ENCODE results near the gene PER2. TPM values are rescaled to one million over a fixed set of nuclear protein-coding genes. Genes with fewer than 3 reads are reported as not detected.

Gene PER2
- total and polyA plus RNA-seq, 2 of the 13 experiments (the other 11 are each of a cell fraction or from before 2014, with no cell fraction given): 5.1 to 9.4 TPM

DNA sequence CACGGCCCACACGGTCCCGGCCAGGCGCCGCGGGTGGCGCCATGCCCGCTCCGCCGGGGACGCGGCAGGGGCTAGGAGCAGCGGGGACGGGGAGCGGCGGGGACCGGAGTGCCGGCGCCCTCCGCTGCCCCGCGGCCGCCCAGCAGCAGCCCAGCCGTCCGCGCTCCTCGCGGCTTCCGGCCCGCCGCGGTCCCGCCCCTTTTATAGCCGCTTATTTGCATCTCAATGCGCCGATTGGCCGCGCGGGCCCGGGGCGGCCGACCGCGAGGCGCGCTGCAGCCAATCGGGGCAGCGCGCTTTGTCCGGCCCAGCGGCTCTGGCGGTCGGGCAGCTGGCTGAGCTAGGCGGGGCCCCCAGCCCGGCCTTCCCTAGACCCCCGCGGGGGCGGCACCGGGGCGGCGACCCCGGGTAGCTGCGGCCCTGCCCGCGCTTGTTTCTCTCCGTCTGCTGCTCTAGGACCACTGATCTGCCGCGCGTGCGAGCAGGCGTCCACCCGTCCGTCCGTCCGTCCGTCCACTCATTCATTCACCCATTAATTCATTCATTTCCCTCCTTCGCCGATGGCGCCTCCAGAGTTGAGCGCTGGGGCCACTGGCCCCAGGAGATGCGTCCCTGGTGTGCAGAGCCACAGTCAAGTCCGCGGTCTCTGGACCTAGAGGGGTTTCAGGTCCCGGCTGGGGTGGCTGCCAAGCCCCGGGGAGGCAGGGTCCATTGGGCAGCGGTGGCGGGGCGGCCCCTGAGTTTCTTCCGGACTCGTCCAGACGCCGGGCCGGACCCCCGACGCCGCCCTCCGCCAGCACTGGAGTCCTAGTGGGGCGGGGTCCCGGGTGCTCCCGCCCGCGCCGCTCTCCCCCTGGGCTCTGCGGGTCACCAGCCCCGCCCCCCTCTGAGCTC lies 48.3 kb downstream of the PER2 start, which contains the start of gene HES6 (continued):
- TF ChIP-seq, protein P1, sequence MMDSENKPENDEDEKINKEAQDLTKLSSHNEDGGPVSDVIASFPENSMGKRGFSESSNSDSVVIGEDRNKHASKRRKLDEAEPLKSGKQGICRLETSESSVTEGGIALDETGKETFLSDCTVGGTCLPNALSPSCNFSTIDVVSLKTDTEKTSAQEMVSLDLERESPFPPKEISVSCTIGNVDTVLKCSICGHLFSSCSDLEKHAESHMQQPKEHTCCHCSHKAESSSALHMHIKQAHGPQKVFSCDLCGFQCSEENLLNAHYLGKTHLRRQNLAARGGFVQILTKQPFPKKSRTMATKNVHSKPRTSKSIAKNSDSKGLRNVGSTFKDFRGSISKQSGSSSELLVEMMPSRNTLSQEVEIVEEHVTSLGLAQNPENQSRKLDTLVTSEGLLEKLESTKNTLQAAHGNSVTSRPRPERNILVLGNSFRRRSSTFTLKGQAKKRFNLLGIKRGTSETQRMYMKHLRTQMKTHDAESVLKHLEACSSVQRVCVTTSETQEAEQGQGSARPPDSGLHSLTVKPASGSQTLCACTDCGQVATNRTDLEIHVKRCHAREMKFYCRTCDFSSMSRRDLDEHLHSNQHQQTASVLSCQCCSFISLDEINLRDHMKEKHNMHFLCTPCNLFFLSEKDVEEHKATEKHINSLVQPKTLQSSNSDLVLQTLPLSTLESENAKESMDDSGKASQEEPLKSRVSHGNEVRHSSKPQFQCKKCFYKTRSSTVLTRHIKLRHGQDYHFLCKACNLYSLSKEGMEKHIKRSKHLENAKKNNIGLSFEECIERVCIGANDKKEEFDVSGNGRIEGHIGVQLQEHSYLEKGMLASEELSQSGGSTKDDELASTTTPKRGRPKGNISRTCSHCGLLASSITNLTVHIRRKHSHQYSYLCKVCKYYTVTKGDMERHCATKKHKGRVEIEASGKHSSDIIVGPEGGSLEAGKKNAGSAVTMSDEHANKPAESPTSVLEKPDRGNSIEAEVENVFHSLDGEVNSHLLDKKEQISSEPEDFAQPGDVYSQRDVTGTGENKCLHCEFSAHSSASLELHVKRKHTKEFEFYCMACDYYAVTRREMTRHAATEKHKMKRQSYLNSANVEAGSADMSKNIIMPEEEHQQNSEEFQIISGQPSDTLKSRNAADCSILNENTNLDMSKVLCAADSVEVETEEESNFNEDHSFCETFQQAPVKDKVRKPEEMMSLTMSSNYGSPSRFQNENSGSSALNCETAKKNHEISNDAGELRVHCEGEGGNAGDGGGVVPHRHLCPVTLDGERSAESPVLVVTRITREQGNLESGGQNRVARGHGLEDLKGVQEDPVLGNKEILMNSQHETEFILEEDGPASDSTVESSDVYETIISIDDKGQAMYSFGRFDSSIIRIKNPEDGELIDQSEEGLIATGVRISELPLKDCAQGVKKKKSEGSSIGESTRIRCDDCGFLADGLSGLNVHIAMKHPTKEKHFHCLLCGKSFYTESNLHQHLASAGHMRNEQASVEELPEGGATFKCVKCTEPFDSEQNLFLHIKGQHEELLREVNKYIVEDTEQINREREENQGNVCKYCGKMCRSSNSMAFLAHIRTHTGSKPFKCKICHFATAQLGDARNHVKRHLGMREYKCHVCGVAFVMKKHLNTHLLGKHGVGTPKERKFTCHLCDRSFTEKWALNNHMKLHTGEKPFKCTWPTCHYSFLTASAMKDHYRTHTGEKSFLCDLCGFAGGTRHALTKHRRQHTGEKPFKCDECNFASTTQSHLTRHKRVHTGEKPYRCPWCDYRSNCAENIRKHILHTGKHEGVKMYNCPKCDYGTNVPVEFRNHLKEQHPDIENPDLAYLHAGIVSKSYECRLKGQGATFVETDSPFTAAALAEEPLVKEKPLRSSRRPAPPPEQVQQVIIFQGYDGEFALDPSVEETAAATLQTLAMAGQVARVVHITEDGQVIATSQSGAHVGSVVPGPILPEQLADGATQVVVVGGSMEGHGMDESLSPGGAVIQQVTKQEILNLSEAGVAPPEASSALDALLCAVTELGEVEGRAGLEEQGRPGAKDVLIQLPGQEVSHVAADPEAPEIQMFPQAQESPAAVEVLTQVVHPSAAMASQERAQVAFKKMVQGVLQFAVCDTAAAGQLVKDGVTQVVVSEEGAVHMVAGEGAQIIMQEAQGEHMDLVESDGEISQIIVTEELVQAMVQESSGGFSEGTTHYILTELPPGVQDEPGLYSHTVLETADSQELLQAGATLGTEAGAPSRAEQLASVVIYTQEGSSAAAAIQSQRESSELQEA (CRISPR knock-in tag; IDR thresholded peaks at IDR 0.05; ENCODE audit: not compliant biosample characterization): no peak
- TF ChIP-seq MIER2 (CRISPR knock-in tag; IDR thresholded peaks at IDR 0.05) (no peak), ETV5 (CRISPR knock-in tag; IDR thresholded peaks at IDR 0.05; ENCODE audit: borderline replicate concordance) (peak; percentile 84), SMAD3 (CRISPR knock-in tag; IDR thresholded peaks at IDR 0.05) (no peak), ZNF605 (CRISPR knock-in tag; IDR thresholded peaks at IDR 0.05) (no peak; the same call in 1 of the 2 replicates), IRX3 (CRISPR knock-in tag; IDR thresholded peaks at IDR 0.05; ENCODE audit: borderline replicate concordance, low read depth) (no peak), YEATS4 (CRISPR knock-in tag; IDR thresholded peaks at IDR 0.05; ENCODE audit: borderline replicate concordance) (no peak), ZNF598 (CRISPR knock-in tag; IDR thresholded peaks at IDR 0.05; ENCODE audit: borderline replicate concordance) (no peak), ZNF543 (CRISPR knock-in tag; IDR thresholded peaks at IDR 0.05) (no peak), KLF6 (CRISPR knock-in tag; IDR thresholded peaks at IDR 0.05) (no peak), ZNF333 (CRISPR knock-in tag; IDR thresholded peaks at IDR 0.05; ENCODE audit: borderline replicate concordance) (no peak), ZSCAN22 (CRISPR knock-in tag; IDR thresholded peaks at IDR 0.05) (no peak), ASH2L (IDR thresholded peaks at IDR 0.05; ENCODE audit: insufficient read length, low read depth, low read length) (no peak), ZNF230 (CRISPR knock-in tag; IDR thresholded peaks at IDR 0.05) (no peak), ZNF124 (CRISPR knock-in tag; IDR thresholded peaks at IDR 0.05) (0 out of 2 replicates have a peak, but pooled peaks have one; percentile 18), BCL6 (CRISPR knock-in tag; IDR thresholded peaks at IDR 0.05) (0 out of 2 replicates have a peak, but pooled peaks have one; percentile 9), ZBTB20 (CRISPR knock-in tag; IDR thresholded peaks at IDR 0.05; ENCODE audit: borderline replicate concordance, low read depth) (no peak; the same call in 1 of the 2 replicates), ZSCAN21 (CRISPR knock-in tag; IDR thresholded peaks at IDR 0.05; ENCODE audit: borderline replicate concordance) (peak; percentile 89; the same call in 1 of the 2 replicates)
- TF ChIP-seq, protein P2, sequence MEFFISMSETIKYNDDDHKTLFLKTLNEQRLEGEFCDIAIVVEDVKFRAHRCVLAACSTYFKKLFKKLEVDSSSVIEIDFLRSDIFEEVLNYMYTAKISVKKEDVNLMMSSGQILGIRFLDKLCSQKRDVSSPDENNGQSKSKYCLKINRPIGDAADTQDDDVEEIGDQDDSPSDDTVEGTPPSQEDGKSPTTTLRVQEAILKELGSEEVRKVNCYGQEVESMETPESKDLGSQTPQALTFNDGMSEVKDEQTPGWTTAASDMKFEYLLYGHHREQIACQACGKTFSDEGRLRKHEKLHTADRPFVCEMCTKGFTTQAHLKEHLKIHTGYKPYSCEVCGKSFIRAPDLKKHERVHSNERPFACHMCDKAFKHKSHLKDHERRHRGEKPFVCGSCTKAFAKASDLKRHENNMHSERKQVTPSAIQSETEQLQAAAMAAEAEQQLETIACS (CRISPR knock-in tag; IDR thresholded peaks at IDR 0.05): no peak
